GM12865 (cell line): Measurements from ENCODE around the gene STIL.

Experiments
- DNase-seq: peaks from one replicate; pipeline ENCODE4 v3.0.0; 2010; ENCODE audit warnings: low read depth
- H3K4me3 ChIP-seq: 2 replicates; pipeline ENCODE4 v1.5.1; 2011; ENCODE audit warnings: mild to moderate bottlenecking, low read depth, low read length, control low read depth
- TF ChIP-seq, protein P1 (sequence below): IDR thresholded peaks from 2 replicates; pipeline ENCODE4 v1.5.1; 2011; ENCODE audit warnings: low read length, control low read depth, low read depth, inconsistent platforms; ENCODE audit not compliant: insufficient read depth; ENCODE audit errors: missing control alignments

STIL gene

GRCh38 chr1:47201179-47201578 lies 112.8 kb downstream of the STIL start:
- TF ChIP-seq, protein P1, sequence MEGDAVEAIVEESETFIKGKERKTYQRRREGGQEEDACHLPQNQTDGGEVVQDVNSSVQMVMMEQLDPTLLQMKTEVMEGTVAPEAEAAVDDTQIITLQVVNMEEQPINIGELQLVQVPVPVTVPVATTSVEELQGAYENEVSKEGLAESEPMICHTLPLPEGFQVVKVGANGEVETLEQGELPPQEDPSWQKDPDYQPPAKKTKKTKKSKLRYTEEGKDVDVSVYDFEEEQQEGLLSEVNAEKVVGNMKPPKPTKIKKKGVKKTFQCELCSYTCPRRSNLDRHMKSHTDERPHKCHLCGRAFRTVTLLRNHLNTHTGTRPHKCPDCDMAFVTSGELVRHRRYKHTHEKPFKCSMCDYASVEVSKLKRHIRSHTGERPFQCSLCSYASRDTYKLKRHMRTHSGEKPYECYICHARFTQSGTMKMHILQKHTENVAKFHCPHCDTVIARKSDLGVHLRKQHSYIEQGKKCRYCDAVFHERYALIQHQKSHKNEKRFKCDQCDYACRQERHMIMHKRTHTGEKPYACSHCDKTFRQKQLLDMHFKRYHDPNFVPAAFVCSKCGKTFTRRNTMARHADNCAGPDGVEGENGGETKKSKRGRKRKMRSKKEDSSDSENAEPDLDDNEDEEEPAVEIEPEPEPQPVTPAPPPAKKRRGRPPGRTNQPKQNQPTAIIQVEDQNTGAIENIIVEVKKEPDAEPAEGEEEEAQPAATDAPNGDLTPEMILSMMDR, result no peak
- DNase-seq, result no peak
- H3K4me3 ChIP-seq, result no peak overlapping the region
